ENCODE measurements around the gene FGF2. TPM values are rescaled to one million over a fixed set of nuclear protein-coding genes. Genes with fewer than 3 reads are reported as not detected.
A peak's percentile ranks its signal among the peaks of the same experiment; 100 is the strongest.

Gene FGF2
- total RNA-seq, 1 donor from 2014 or later = 6.5 TPM

DNA sequence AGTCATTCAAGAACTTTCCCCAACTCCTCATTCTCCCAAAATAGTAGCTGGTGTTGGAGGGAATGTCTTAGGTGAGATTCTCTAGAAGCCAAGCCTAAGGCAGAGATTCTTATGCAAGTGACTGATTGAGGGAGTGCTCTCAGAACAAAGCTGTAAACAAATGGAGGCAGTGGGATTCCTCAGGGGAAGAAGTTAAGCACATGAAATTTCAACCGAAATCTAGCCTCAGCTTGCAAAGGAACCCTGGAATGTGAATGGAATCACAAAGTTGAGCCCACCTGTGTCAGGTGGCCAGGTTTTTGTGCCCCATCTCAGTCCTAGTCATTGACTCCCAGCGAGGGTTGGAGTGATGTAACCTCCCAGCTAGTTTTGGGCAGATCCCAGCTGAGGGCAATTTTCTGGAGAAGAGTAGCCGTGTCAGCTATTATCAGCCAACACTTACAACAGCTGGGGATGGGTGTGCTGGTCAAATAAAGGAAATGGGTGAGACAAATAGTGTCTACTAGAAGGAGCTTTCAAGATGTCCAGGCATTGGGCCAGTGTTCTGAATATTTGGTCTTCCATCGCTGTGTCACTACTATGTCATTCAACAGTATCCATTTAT, 29.7 kb upstream of the FGF2 start:
- no peaks in the 10 kb centered on the region for H3K27me3 Mint-ChIP-seq
- no peak for TF ChIP-seq CTCF (conservative IDR thresholded peaks at IDR 0.05)
- H3K4me1 Mint-ChIP-seq (ENCODE audit: unreplicated experiment) = peaks cover 10% of the 10 kb centered on the region
- no peak for DNase-seq (ENCODE audit: extremely low spot score, unreplicated experiment)
- H3K27ac Mint-ChIP-seq = peak overlapping the region; percentile 88
- H3K36me3 Mint-ChIP-seq = no peaks in the 10 kb centered on the region
- H3K4me3 Mint-ChIP-seq = no peak overlapping the region
- peaks cover 3% of the 10 kb centered on the region for H3K9me3 Mint-ChIP-seq

- H3K27ac Mint-ChIP-seq = peak overlapping the region; percentile 88
- peaks cover 3% of the 10 kb centered on the region for H3K9me3 Mint-ChIP-seq
- no peak for DNase-seq (ENCODE audit: extremely low spot score, unreplicated experiment)
- no peaks in the 10 kb centered on the region for H3K27me3 Mint-ChIP-seq
- no peaks in the 10 kb centered on the region for H3K36me3 Mint-ChIP-seq
- peak overlapping the region; percentile 32 for H3K4me3 Mint-ChIP-seq
- no peak for TF ChIP-seq CTCF (conservative IDR thresholded peaks at IDR 0.05)
- H3K4me1 Mint-ChIP-seq (ENCODE audit: unreplicated experiment) = peaks cover 10% of the 10 kb centered on the region
Observed at GRCh38 chr4:122797405-122798094, 29.1 kb upstream of the FGF2 start.

DNA sequence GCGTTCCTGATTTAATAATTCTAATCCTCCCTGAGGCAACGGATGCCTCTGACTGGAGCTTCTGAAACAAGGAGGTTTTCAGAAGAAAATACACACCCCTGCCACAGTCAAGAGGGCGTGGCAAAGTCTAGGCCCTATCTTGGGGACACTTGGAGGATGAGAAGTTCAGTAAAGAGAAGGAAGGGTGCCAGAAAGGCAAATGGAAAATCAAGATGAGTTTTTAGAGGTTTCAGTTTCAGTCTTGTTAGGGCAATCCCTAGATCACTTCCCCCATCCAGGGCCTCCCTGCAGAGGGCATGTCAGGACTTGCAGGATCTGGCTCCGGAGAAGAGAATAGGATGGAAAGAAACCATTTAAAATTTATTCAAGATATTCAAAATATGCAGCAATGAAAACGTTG, 28.5 kb upstream of the FGF2 start:
- Mint-ChIP-seq H3K27ac (peak overlapping the region; percentile 88), H3K27me3 (no peaks in the 10 kb centered on the region), H3K4me1 (ENCODE audit: unreplicated experiment) (peaks cover 10% of the 10 kb centered on the region), H3K4me3 (peak overlapping the region; percentile 32), H3K9me3 (peaks cover 3% of the 10 kb centered on the region), H3K36me3 (no peaks in the 10 kb centered on the region)
- TF ChIP-seq CTCF (conservative IDR thresholded peaks at IDR 0.05) = no peak
- DNase-seq (ENCODE audit: extremely low spot score, unreplicated experiment) = no peak

DNA sequence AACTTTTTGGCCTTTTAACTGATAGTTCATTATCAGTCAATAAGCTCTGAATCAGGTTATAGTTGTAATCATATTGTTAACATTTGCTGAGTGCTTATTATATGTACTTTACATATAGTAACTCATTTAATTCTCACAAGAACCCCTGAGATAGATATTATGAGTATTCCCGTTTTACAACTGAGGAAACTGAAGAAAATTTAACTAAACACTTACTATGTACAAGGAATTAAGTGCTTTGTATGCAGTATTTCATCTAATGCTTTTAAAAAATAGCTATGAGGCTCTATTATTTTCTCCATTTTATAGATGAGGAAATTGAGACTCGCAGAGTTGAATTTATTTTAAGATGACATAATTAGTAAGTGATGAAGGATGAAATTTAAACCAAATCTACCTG, 27.7 kb upstream of the FGF2 start:
- no peak for TF ChIP-seq CTCF (conservative IDR thresholded peaks at IDR 0.05)
- Mint-ChIP-seq H3K36me3 (no peaks in the 10 kb centered on the region), H3K27ac (no peak overlapping the region), H3K4me3 (no peak overlapping the region), H3K27me3 (no peaks in the 10 kb centered on the region), H3K9me3 (peaks cover 3% of the 10 kb centered on the region), H3K4me1 (ENCODE audit: unreplicated experiment) (peaks cover 10% of the 10 kb centered on the region)
- DNase-seq (ENCODE audit: extremely low spot score, unreplicated experiment) = no peak

DNA sequence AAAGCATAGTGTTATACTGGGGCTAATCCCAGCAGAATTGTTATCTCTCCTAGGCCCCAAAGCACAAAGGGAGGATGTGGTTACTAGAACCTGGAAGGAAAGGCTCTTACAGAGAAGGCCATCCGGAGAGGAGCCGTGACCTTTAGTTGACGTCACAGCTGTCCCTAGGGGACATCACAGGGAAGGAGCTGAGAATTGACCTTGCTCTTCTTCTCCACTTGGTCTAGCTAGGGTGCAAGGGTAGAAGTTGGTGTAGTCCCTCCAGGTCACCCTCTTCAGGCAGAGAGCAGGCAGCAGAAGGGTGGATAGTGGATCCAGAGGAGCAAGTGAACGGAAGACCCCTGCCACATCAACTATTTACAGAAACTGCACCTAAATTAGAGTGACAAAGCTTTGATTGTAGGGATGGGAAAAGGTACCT, 22.8 kb upstream of the FGF2 start:
- no peaks in the 10 kb centered on the region for H3K9me3 Mint-ChIP-seq
- no peak overlapping the region for H3K4me3 Mint-ChIP-seq
- H3K27me3 Mint-ChIP-seq = no peaks in the 10 kb centered on the region
- no peak for TF ChIP-seq CTCF (conservative IDR thresholded peaks at IDR 0.05)
- DNase-seq (ENCODE audit: extremely low spot score, unreplicated experiment) = no peak
- H3K27ac Mint-ChIP-seq = no peak overlapping the region
- H3K36me3 Mint-ChIP-seq = no peaks in the 10 kb centered on the region
- H3K4me1 Mint-ChIP-seq (ENCODE audit: unreplicated experiment) = no peaks in the 10 kb centered on the region

Measured in type B pancreatic cell (in vitro differentiated cells).